GM19395 (cell line): ENCODE results near the gene PCSK6.

ENCODE experiments used
- ATAC-seq: cut with Tn5 transposase; IDR thresholded peaks from one replicate; pipeline ENCODE4 v1.9.1; 2021; ENCODE audit warnings: mild to moderate bottlenecking, moderate library complexity; ENCODE audit not compliant: unreplicated experiment

The PCSK6 gene

GRCh38 chr15:101523560-101523940, 34.0 kb upstream of the PCSK6 start:
- ATAC-seq = no peak

DNA sequence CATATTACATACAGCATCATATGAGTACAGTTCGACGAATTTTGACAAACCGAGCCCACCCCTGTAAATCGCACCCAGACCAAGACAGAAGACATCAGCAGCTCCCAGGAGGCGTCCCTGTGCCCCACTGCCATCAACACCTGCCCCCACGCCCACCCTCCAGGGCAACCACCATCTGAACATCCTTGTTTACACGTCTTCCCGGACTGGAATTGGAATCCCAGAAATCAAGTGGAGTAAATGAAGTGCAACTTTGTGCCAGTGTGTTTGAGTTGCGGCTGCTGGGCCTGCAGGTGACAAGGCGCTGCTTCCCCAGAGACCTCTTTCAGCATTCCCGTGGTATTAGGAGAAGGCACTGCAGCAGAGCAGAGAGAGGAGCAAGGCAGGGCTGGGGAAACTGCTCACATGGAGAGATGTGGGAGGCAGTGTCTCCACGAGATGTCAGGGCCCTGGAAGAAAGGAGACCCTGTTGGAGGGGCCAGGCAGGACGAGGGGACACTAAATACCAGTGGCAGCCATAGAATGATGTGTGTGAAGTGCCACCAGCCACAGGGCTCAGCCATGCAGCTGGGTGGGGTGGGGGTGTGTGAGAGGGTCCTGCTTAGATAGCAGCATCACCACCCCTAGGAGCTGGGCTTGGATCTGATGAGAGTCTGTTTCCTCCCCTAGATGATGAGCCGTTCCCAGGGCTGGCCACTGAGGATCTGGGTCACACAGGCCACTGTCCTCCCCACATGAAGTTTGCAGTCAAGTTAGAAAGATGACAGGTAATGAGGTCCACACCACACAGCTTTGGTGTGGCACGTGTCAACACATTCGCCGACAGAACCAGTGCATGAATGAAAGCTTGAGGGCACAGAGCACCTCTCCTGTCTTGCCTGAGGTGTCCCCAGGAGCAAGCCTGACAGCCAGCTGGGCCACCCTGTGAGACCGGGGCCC, 33.4 kb upstream of the PCSK6 start:
- no peak for ATAC-seq

GRCh38 chr15:101522091-101522490, 32.6 kb upstream of the PCSK6 start:
- no peak for ATAC-seq

- no peak for ATAC-seq
Measured at GRCh38 chr15:101521591-101521990, 32.1 kb upstream of the PCSK6 start.

GRCh38 chr15:101521069-101521468, 31.6 kb upstream of the PCSK6 start:
- ATAC-seq = no peak

- ATAC-seq = no peak
Measured at GRCh38 chr15:101520395-101520794, 30.9 kb upstream of the PCSK6 start.

- ATAC-seq = no peak
Measured at GRCh38 chr15:101517504-101517903, 28.0 kb upstream of the PCSK6 start.

GRCh38 chr15:101514318-101514717, 24.8 kb upstream of the PCSK6 start:
- no peak for ATAC-seq

DNA sequence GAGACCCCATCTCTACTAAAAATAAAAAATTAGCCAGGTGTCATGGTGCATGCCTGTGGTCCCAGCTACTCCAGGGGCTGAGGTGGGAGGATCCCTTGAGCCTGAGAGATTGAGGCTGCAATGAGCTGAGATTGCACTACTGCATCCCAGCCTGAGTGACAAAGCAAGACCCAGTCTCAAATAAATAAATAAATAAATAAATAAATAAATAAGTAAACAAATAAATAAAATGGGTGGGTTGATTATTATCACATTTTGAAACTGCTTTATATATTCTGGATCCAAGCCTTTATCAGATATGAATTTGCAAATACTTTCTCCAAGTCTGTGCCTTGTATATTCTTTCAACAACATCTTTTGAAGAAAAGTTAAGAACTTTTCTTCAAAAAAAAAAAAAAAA, 22.2 kb upstream of the PCSK6 start:
- ATAC-seq = no peak

DNA sequence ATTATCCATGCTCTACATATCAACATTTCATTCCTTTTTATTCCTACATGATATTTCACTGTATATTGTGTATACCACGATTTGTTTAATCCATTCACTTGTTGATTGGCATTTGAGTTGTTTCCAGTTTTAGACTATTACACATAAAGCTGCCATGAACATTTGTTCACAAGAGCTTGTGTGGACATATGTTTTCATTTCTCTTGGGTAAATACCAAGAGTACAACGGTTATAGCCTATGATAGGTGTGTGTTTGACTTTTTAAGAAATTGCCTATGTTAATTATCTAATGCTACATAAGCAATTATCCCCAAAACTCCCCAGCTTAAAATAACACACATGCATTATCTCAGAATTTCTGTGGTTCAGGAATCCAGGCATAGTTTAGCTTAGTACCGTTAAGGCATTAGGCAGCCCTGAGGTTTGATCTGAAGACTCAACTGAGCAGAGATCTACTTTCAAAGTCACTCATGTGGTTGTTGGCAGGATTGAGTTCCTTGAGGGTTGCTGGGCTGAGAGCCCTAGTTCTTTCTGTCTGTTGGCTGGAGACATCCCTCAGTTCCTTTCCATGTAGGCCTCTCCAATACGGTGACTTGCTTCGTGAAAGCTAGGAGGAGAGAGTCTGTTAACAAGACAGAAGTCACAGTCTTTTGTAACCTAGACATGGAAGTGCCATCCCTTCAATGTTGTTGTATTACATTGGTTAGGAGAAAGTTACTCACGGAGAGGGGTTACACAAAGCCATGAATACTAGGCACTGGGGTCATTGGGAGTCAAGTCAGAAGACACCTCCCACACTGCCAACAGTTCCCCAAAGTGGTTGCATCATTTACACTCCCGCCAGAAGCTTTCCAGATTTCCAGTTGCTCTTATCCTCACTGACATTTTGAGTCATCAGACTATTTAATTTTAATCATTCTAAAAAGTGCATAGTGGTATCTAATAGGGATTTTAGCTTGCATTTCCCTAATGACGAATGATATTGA, 21.0 kb upstream of the PCSK6 start:
- ATAC-seq = no peak

DNA sequence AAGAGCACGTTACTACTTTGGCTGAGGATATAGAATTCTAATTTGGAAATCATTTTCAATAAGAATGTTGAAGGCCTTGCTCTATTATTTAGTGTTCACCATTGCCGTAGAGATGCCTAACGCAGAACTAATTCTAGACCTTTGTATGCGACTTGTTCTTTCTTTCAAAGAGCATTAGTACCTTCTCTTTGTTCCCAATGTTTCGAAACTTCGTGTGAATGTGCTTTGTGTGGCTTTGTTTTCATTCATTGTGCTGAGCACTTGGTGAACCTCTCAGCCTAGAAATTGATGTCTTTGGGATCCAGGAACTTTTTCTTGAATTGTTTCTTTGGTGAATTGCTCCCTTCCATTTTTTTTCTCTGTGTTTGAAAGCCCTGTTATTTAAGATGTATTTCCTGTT, 19.8 kb upstream of the PCSK6 start:
- ATAC-seq = no peak

DNA sequence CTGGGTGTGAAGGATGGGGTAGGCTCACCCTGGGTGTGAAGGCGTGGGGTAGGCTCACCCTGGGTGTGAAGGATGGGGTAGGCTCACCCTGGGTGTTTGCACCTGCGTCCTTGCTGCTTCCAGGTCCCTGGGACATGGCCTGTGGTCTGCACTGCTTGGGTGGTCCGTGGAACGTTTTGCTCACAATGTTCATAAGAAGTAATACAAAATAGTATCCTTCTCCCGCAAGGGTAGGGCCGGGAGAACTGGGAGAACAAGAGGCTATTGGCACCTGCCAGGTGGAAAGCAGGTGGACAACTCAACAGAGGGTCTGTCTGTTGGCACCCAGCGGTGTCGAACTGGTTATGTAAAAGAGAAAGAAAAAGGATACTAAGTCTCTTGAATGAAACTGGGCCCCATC, 17.0 kb upstream of the PCSK6 start:
- no peak for ATAC-seq

- ATAC-seq = no peak
Measured at GRCh38 chr15:101505610-101506337, 16.3 kb upstream of the PCSK6 start.

DNA sequence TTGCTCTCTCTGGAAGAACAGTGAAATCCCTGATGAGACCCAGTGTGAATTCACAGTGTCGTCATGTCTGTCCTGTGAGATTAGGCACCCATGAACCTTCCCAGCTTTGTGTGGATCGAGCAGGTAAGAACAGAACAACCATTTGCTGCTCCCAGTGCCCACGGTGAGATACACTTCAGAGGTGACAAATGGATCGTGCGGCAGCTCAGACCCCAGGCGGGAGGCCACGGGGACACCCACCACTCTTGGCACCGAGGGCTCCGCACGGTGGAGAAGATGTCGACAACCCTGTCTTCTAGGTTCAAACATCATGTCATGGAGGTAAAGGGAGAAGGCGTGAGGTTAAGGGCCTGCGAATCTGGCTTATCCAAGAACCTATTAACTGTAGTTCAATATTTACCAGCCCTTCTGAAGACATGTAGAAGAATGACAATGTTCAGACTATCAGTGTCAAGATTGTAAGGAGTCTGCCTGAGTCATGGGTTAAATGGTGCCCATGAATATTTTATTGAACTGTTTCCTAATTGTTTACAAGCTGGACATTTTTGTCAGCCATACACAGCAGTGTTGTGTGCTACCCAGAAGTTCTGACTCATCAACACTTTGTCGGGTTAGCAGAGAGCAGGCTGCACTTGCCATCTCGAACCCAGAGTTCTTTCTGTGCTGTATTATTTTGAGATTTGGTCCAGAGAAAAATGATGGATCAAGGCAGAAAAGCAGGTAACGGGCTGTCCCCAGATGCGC, 15.5 kb upstream of the PCSK6 start:
- no peak for ATAC-seq

DNA sequence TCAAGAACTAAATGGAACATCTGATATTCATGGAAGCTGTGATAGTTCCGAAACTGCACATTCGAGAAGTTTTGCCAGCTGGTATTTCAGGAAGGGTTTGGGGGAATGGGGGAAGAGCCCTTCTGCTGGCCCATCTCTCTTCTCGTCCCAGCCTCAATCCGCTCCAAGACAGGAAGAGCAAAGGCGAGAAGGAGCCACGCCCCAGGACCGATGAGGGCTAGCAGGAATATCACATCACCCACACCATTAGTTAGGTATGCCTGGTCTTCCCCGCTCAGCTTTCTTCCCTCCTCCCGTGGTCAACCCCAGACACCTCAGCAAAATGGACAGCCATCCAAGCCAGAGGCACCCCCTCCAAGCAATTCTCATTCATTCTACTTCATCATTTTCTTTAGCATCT, 14.9 kb upstream of the PCSK6 start:
- no peak for ATAC-seq

DNA sequence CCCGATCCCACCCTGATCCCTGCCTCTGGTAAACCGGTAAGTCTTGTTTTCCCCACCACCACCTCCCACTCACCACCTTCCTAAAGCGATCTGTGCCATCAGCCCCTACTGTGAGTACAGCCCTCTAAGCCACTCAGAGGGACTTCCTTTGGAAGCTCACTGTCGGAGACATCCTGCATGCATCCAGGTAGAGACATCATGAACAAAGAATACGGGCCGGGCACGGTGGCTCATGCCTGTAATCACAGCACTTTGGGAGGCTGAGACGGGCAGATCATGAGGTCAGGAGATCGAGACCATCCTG, 13.7 kb upstream of the PCSK6 start:
- no peak for ATAC-seq

GRCh38 chr15:101502572-101503295, 13.2 kb upstream of the PCSK6 start:
- ATAC-seq = no peak

DNA sequence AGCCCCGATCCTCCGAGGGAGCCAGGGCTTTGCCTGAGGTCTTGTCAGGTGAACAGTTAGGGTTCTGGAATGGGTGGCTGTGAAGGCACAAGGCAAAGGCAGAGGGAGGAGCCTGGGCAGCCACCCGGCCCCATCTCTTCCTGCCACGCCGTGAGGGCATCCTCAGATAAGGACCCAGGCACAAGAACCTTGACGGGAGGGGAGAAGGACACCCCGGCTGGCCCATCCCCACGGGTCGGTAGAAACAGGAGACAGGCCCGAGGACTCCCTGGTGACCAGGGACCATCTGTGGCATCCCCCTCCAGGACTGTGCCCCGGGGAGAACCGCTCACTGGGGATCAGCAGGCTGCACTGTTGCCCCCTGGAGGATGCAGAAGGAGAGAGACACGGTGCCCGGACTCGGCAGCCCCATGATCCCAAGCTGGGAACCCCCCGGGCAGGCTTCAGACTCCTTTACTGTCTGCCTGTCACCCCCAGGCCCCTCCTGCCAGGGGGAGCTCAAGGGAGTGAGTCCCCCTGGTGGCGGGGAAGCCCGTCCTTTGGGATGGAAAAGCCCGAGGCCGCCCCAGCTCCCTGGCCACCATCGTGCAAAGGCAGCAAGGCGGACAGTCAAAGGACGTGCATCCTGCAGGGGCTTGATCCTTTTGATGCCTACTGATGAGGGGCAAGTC, 12.3 kb upstream of the PCSK6 start:
- peak; percentile 73 for ATAC-seq

GRCh38 chr15:101500865-101501551, 11.5 kb upstream of the PCSK6 start:
- peak; percentile 41 for ATAC-seq
